Adrenal gland (tissue), 12 donors: Measurements from ENCODE around the gene CEP170. TPM values are rescaled to one million over a fixed set of nuclear protein-coding genes. Genes with fewer than 3 reads are reported as not detected.

ENCODE experiments used
- DNase-seq, 7 donors: peaks; one replicate each; pipeline ENCODE4 v3.0.0-alpha.2; 2019 to 2020
- H3K27ac ChIP-seq, 5 donors: fragments of 200-600 bp; sonication (generic) in 4 of 5; 1 replicate in 3 of 5; 2 replicates in 2 of 5; pipeline versions ENCODE4 v1.5.1 to v1.8.0; 2016 to 2020; ENCODE audit warnings: mild to moderate bottlenecking in 1 of 5
- H3K27me3 ChIP-seq: fragments of 200-600 bp; 2 replicates; pipeline ENCODE4 v1.8.0; 2021
- H3K36me3 ChIP-seq, 2 donors: fragments of 200-600 bp; replicated peaks in 1 of 2; 1 replicate in 1 of 2; 2 replicates in 1 of 2; pipeline versions ENCODE4 v1.5.1 to v1.8.0; 2018 to 2022
- H3K4me1 ChIP-seq, 2 donors: fragments of 200-600 bp; replicated peaks in 1 of 2; 1 replicate in 1 of 2; 2 replicates in 1 of 2; pipeline versions ENCODE4 v1.5.1 to v1.8.0; 2018 to 2021
- H3K4me3 ChIP-seq, 4 donors: fragments of 200-600 bp; sonication (generic) in 3 of 4; one replicate each; pipeline ENCODE4 v1.5.1; 2016 to 2018
- H3K9me3 ChIP-seq, 3 donors: fragments of 200-600 bp; sonication (generic) in 1 of 3; replicated peaks in 1 of 3; 1 replicate in 2 of 3; 2 replicates in 1 of 3; pipeline versions ENCODE4 v1.5.1 to v1.8.0; 2016 to 2021
- POLR2A ChIP-seq, 2 donors: fragments of 450-650 bp; IDR thresholded peaks; one replicate each; pipeline ENCODE4 v1.6.1; 2017; ENCODE audit warnings: antibody characterized with exemption in 2 of 2, mild to moderate bottlenecking in 2 of 2, moderate library complexity in 1 of 2
- WGBS, 4 donors: extraction: QIAGEN DNeasy Blood & Tissue Kit in 2 of 4; methylation state at CpG; one replicate each; pipeline versions ENCODE4 v1.1.5 to v1.1.7; 2013 to 2017; 5-methylcytosine and 5-hydroxymethylcytosine counted together
- intact Hi-C, 2 donors: fragments of 100-400 bp; cut with DNase I; formaldehyde crosslinking; loops; one replicate each; pipeline versions ENCODE4 v1.14.1 to v1.15.0; 2022 to 2023
- polyA plus RNA-seq, 3 donors: library from polyadenylated mRNA; stranded (reverse); fragments of 200-250 nt in 2 of 3; fragments of 350-450 nt in 1 of 3; fragmentation: Illumina TruSeq in 1 of 3; extraction: RNeasy Lipid Tissue Mini Kit (QIAGEN cat#74804) in 1 of 3; gene quantifications; one replicate each; pipeline ENCODE4 v1.2.3, GENCODE V29; 2013 to 2014
- total RNA-seq, 9 donors: library from RNA; depleted of rRNA in 4 of 9; stranded (reverse); fragments of >200 nt in 4 of 9; fragments of 120-200 nt in 1 of 9; fragmentation: NEBNext Ultra II Directional in 1 of 9; extraction: Animal tissue kit (Norgen Biotek cat#: 25700) in 1 of 9; gene quantifications; one replicate each; pipeline versions ENCODE4 v1.1.0 to v1.2.4, GENCODE V29; 2013 to 2023
- TF ChIP-seq, protein P1 (sequence below), 6 experiments: fragments of 450-650 bp in 4 of 6; fragments of 200-600 bp in 2 of 6; sonication (generic) in 1 of 6; IDR thresholded peaks; 1 replicate in 5 of 6; 2 replicates in 1 of 6; pipeline versions ENCODE4 v1.5.1 to v1.8.0; 2016 to 2021; ENCODE audit warnings: antibody characterized with exemption in 6 of 6, mild to moderate bottlenecking in 2 of 6, moderate library complexity in 1 of 6
- donor health status: healthy with polysubstance abuse.
- donor health status: Bipolar disorder and iron deficiency.
- donor health status: DM: yes; HTN: yes; CAD: no.
- donor health status: DM: no; HTN: no; CAD: no.
- donor health status: DM: no; HTN: no; CAD: no.
- donor health status: DM: yes; HTN: yes; CAD: no.

The CEP170 gene
- total and polyA plus RNA-seq, 12 donors = 15.5 to 56.2 (median 35.9) TPM

DNA sequence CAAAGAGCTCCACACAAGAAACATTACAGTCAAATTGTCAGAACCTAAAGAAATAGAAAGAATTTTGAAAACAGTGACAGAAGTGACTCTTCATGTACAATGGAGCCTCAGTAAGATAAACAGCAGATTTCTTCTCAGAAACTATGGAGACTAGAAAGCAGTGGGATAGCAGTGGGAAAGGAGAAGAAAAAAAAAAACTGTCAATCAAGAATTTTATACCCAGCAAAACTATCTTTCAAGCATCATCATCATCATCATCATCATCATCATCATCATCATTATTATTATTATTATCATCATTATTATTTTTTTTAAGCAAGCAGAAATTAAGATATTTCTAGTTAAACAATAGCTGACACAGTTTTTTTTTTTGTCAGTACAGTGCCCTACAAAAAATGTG is 24.2 kb downstream of the CEP170 start:
- no peak for DNase-seq
- intact Hi-C loops = no loop called here
- peaks cover 2 to 21% of the 10 kb centered on the region in 2 donors for H3K4me1 ChIP-seq
- no peak overlapping the region for H3K4me3 ChIP-seq
- H3K9me3 ChIP-seq = peaks cover 0 to 14% (median 9%) of the 10 kb centered on the region in 3 donors
- TF ChIP-seq POLR2A (IDR thresholded peaks at IDR 0.05) = no peak
- TF ChIP-seq, protein P1, sequence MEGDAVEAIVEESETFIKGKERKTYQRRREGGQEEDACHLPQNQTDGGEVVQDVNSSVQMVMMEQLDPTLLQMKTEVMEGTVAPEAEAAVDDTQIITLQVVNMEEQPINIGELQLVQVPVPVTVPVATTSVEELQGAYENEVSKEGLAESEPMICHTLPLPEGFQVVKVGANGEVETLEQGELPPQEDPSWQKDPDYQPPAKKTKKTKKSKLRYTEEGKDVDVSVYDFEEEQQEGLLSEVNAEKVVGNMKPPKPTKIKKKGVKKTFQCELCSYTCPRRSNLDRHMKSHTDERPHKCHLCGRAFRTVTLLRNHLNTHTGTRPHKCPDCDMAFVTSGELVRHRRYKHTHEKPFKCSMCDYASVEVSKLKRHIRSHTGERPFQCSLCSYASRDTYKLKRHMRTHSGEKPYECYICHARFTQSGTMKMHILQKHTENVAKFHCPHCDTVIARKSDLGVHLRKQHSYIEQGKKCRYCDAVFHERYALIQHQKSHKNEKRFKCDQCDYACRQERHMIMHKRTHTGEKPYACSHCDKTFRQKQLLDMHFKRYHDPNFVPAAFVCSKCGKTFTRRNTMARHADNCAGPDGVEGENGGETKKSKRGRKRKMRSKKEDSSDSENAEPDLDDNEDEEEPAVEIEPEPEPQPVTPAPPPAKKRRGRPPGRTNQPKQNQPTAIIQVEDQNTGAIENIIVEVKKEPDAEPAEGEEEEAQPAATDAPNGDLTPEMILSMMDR (IDR thresholded peaks at IDR 0.05) = no peak
- H3K36me3 ChIP-seq = no peaks in the 10 kb centered on the region
- H3K27me3 ChIP-seq = no peaks in the 10 kb centered on the region
- H3K27ac ChIP-seq = no peak overlapping the region

DNA sequence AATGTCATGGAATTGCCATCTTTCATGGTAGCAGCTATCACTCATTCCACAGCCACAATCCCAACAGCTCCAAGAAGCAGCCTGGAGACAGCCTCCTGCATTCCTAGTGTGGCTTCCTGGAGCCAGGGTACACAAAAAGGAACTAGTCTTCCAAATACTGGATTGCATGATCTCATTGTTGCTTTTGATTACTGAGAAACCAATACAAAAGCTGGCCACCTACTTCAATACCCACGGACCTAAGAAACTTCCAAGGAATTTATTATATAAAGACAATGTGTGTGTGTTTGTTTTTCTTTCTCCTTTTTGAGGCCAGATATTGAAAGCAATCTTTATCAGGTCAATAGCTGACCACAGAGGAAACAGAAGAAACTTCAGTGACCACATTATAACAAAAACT is 25.6 kb downstream of the CEP170 start:
- no peak for DNase-seq
- TF ChIP-seq POLR2A (IDR thresholded peaks at IDR 0.05) = no peak
- TF ChIP-seq, protein P1 (IDR thresholded peaks at IDR 0.05) = no peak
- H3K4me3 ChIP-seq = no peak overlapping the region
- H3K36me3 ChIP-seq = no peaks in the 10 kb centered on the region
- 95 to 100% (median 100%) methylated on average over 1 of the region's 1 CpG for WGBS, 4 donors
- no peak overlapping the region for H3K27ac ChIP-seq
- peaks cover 0 to 7% of the 10 kb centered on the region in 2 donors for H3K4me1 ChIP-seq
- intact Hi-C loops = no loop called here
- H3K9me3 ChIP-seq = peaks cover 0 to 14% (median 9%) of the 10 kb centered on the region in 3 donors
- H3K27me3 ChIP-seq = no peaks in the 10 kb centered on the region

DNA sequence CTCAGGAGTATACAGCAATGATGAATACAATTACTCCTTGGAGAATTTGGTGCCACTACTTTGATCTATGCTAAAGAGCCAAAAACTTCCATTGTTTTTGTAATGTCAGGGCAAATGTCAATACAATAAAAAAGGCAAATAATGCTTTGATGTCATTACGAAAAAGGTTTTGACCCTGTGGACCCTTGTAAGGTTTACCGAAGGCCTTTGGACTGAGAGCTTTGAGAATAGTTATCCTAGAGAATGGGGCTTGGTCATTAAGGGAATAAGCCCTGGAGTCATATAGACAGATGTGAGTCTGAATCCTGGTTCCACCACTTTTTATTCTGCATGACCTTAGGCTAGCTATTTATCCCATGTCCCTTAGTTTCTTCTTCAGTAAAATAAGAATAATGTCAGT is 27.5 kb downstream of the CEP170 start:
- Histone ChIP-seq H3K36me3 (no peaks in the 10 kb centered on the region), H3K27me3 (no peaks in the 10 kb centered on the region), H3K4me3 (no peak overlapping the region), H3K4me1 (no peaks in the 10 kb centered on the region), H3K9me3 (peaks cover 0 to 14% (median 9%) of the 10 kb centered on the region in 3 donors), H3K27ac (no peak overlapping the region)
- 81 to 97% (median 83%) methylated on average over 2 of the region's 2 CpGs for WGBS, 4 donors
- DNase-seq = no peak
- intact Hi-C loops = no loop called here
- TF ChIP-seq, protein P1 (IDR thresholded peaks at IDR 0.05) = no peak
- TF ChIP-seq POLR2A (IDR thresholded peaks at IDR 0.05) = no peak

DNA sequence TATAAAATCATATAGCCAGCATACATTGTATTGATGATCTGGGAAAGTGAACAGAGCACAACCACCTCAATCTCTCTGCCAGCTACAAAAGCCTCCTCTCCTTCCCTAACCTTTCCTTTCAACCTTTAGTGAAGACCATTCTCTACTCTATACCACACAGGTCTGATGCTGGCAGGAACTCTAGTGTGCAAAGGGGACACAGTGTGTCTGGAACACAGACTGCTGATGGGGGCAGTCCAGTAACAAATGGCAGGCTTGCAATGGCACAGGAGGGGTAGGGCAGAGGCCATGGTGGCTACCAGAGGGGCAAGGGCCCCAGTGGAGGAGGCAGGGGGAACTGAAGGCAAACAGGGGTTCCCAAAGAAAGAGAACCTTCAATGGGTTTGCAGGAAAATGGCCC is 37.0 kb downstream of the CEP170 start:
- Histone ChIP-seq H3K36me3 (peaks cover 0 to 17% of the 10 kb centered on the region in 2 donors), H3K27ac (no peak overlapping the region), H3K27me3 (no peaks in the 10 kb centered on the region), H3K4me3 (no peak overlapping the region), H3K4me1 (peaks cover 8 to 9% of the 10 kb centered on the region in 2 donors), H3K9me3 (no peaks in the 10 kb centered on the region)
- intact Hi-C loops = no loop called here
- DNase-seq = no peak
- TF ChIP-seq, protein P1 (IDR thresholded peaks at IDR 0.05) = no peak
- no peak for TF ChIP-seq POLR2A (IDR thresholded peaks at IDR 0.05)
